Panc1 (cell line): ENCODE results near the gene AGAP1. TPM values are rescaled to one million over a fixed set of nuclear protein-coding genes. Genes with fewer than 3 reads are reported as not detected.

Experiments used
- ATAC-seq: fragments of 200-7000 bp; cut with Tn5 transposase; 2 replicates; pipeline ENCODE4 v1.9.1; 2020; ENCODE audit warnings: mild to moderate bottlenecking, moderate library complexity
- BruUV-seq: library from RNA; stranded (reverse); fragments of 400-500 nt; replicated peaks from 2 replicates; lab custom pipeline; 2021; lab: Mats Ljungman, UMichigan
- CTCF ChIA-PET: fragments of 300-600 bp; sonication (Branson Sonifier 250); formaldehyde crosslinking; loops from one replicate; lab custom pipeline; 2022; ENCODE audit warnings: antibody characterized with exemption; lab: Charles Lee
- POLR2A ChIA-PET: fragments of 300-600 bp; sonication (Branson Sonifier 250); formaldehyde crosslinking; loops from one replicate; lab custom pipeline; 2022; ENCODE audit warnings: antibody characterized with exemption; lab: Charles Lee
- DNase-seq: peaks from one replicate; pipeline ENCODE4 v3.0.0-alpha.2; 2010; ENCODE audit warnings: low read depth, low spot score
- H3K27ac ChIP-seq: 2 replicates; pipeline ENCODE4 v1.5.1; 2011; ENCODE audit warnings: mild to moderate bottlenecking, low read length, inconsistent platforms
- H3K27me3 ChIP-seq: fragments of 200-500 bp; sonication (Bioruptor generic); 2 replicates; pipeline ENCODE4 v1.6.0; 2014; ENCODE audit warnings: low read length, inconsistent platforms; ENCODE audit not compliant: control insufficient read depth, insufficient read depth
- H3K36me3 ChIP-seq: fragments of 200-500 bp; sonication (Bioruptor generic); 2 replicates; pipeline ENCODE4 v1.5.1; 2014; ENCODE audit warnings: inconsistent platforms, mild to moderate bottlenecking, low read length, moderate library complexity; ENCODE audit not compliant: control insufficient read depth, insufficient read depth
- H3K4me1 ChIP-seq: 2 replicates; pipeline ENCODE4 v1.5.1; 2011; ENCODE audit warnings: inconsistent platforms, mild to moderate bottlenecking, low read length, moderate library complexity; ENCODE audit not compliant: control insufficient read depth, insufficient read depth
- H3K4me3 ChIP-seq, 2 experiments: 2 replicates each; pipeline ENCODE4 v1.5.1; 2011 to 2012; ENCODE audit warnings: low read depth in 2 of 2, low read length in 2 of 2, mild to moderate bottlenecking in 2 of 2, inconsistent platforms in 1 of 2, moderate library complexity in 1 of 2
- H3K9me3 ChIP-seq: fragments of 200-500 bp; sonication (Bioruptor generic); 2 replicates; pipeline ENCODE4 v1.5.1; 2014; ENCODE audit warnings: low read depth, mild to moderate bottlenecking, inconsistent platforms, low read length, moderate library complexity; ENCODE audit not compliant: control insufficient read depth, insufficient read depth
- POLR2AphosphoS5 ChIP-seq: IDR thresholded peaks from 2 replicates; pipeline ENCODE4 v1.6.1; 2012; ENCODE audit warnings: mild to moderate bottlenecking, low read depth, low read length, moderate library complexity
- REST ChIP-seq, 2 experiments: IDR thresholded peaks; 2 replicates each; pipeline ENCODE4 v1.6.1; 2011 to 2012; ENCODE audit warnings: low read depth in 2 of 2, control low read depth in 1 of 2, low read length in 1 of 2, mild to moderate bottlenecking in 1 of 2, moderate library complexity in 1 of 2; ENCODE audit not compliant: insufficient read depth in 1 of 2
- SIN3A ChIP-seq: IDR thresholded peaks from 2 replicates; pipeline ENCODE4 v1.6.1; 2012; ENCODE audit warnings: low read depth, mild to moderate bottlenecking, low read length, moderate library complexity, borderline replicate concordance; ENCODE audit not compliant: insufficient read depth
- TCF7L2 ChIP-seq: IDR thresholded peaks from 2 replicates; pipeline ENCODE4 v1.6.1; 2011; ENCODE audit warnings: mild to moderate bottlenecking, low read depth, low read length, inconsistent platforms
- in situ Hi-C: cut with HindIII; loops from 2 replicates; pipeline ENCODE4 v1.10.0; 2016; ENCODE audit warnings: low sequenced_read_pairs, low pct_unique_long_range_greater_than_20kb
- intact Hi-C: fragments of 100-400 bp; cut with micrococcal nuclease; formaldehyde crosslinking; loops from one replicate; pipeline ENCODE4 v1.10.0; 2022; ENCODE audit not compliant: unreplicated experiment
- total RNA-seq: library from RNA; stranded (reverse); gene quantifications from one replicate; pipeline ENCODE4 v1.2.1, GENCODE V29; 2021; ENCODE audit not compliant: unreplicated experiment
- TF ChIP-seq, protein P1 (sequence below): fragments of 450-650 bp; IDR thresholded peaks from 2 replicates; pipeline ENCODE4 v1.5.1; 2017; ENCODE audit warnings: mild to moderate bottlenecking

AGAP1 gene
- total RNA-seq, 1 experiment from 2014 or later, result 38.9 TPM

- Histone ChIP-seq H3K9me3 (no peaks in the 10 kb centered on the region), H3K27me3 (no peaks in the 10 kb centered on the region), H3K36me3 (no peaks in the 10 kb centered on the region), H3K4me1 (no peaks in the 10 kb centered on the region), H3K4me3 (no peak overlapping the region), H3K27ac (no peak overlapping the region)
- DNase-seq, result no peak
- in situ Hi-C loops, result no loop called here
- ATAC-seq, result no peak
- intact Hi-C loops, result loop anchor here (10.0 kb wide), 1 partner anchor 94 kb away; no protein-coding TSS in a partner anchor
- TF ChIP-seq TCF7L2, result no peak
- no peak for TF ChIP-seq POLR2AphosphoS5
- TF ChIP-seq SIN3A, result no peak
- TF ChIP-seq, protein P1, sequence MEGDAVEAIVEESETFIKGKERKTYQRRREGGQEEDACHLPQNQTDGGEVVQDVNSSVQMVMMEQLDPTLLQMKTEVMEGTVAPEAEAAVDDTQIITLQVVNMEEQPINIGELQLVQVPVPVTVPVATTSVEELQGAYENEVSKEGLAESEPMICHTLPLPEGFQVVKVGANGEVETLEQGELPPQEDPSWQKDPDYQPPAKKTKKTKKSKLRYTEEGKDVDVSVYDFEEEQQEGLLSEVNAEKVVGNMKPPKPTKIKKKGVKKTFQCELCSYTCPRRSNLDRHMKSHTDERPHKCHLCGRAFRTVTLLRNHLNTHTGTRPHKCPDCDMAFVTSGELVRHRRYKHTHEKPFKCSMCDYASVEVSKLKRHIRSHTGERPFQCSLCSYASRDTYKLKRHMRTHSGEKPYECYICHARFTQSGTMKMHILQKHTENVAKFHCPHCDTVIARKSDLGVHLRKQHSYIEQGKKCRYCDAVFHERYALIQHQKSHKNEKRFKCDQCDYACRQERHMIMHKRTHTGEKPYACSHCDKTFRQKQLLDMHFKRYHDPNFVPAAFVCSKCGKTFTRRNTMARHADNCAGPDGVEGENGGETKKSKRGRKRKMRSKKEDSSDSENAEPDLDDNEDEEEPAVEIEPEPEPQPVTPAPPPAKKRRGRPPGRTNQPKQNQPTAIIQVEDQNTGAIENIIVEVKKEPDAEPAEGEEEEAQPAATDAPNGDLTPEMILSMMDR, result no peak
- TF ChIP-seq REST (IDR thresholded peaks at IDR 0.05; ENCODE audit: insufficient read depth in 1 of 2, low read depth in 2 of 2, low read length in 1 of 2), result no peak
- no TSS peak for BruUV-seq
- ChIA-PET POLR2A (interaction anchor here (0.6 kb wide), 1 partner anchor 169 kb away, joined by 10 read pairs; no protein-coding TSS in a partner anchor), CTCF (interaction anchor here (0.7 kb wide), 1 partner anchor 154 kb away, joined by 3 read pairs; no protein-coding TSS in a partner anchor)
Observed at GRCh38 chr2:235598532-235599531, 105.0 kb downstream of the AGAP1 start.

- BruUV-seq, result no TSS peak
- in situ Hi-C loops (no loop called here), intact Hi-C loops (loop anchor here (10.0 kb wide), 1 partner anchor 95 kb away; no protein-coding TSS in a partner anchor)
- no peaks in the 10 kb centered on the region for H3K4me1 ChIP-seq
- H3K36me3 ChIP-seq, result no peaks in the 10 kb centered on the region
- ChIA-PET CTCF (interaction anchor here (0.7 kb wide), 1 partner anchor 153 kb away, joined by 3 read pairs; no protein-coding TSS in a partner anchor), POLR2A (no interaction called here)
- no peak overlapping the region for H3K27ac ChIP-seq
- DNase-seq (no peak), ATAC-seq (no peak)
- no peak overlapping the region for H3K4me3 ChIP-seq
- no peak for TF ChIP-seq REST (IDR thresholded peaks at IDR 0.05; ENCODE audit: insufficient read depth in 1 of 2, low read depth in 2 of 2, low read length in 1 of 2)
- no peak for TF ChIP-seq TCF7L2
- TF ChIP-seq, protein P1, result no peak
- no peak for TF ChIP-seq SIN3A
- no peak for TF ChIP-seq POLR2AphosphoS5
- H3K9me3 ChIP-seq, result no peaks in the 10 kb centered on the region
- H3K27me3 ChIP-seq, result no peaks in the 10 kb centered on the region
Observed at GRCh38 chr2:235599596-235600338, 105.9 kb downstream of the AGAP1 start.
